Loucy (cell line): ENCODE results near the gene UNC13D.

Experiments used
- EZH2phosphoT487 ChIP-seq: fragments of 200-600 bp; IDR thresholded peaks from 2 replicates; pipeline ENCODE4 v1.6.1; 2018; ENCODE audit warnings: antibody characterized with exemption, mild to moderate bottlenecking, moderate library complexity, borderline replicate concordance
- TF ChIP-seq, protein P1 (sequence below): fragments of 200-600 bp; sonication (generic); conservative IDR thresholded peaks from 2 replicates; pipeline ENCODE4 v1.5.1; 2014; ENCODE audit warnings: mild to moderate bottlenecking, antibody characterized with exemption, low read length

DNA sequence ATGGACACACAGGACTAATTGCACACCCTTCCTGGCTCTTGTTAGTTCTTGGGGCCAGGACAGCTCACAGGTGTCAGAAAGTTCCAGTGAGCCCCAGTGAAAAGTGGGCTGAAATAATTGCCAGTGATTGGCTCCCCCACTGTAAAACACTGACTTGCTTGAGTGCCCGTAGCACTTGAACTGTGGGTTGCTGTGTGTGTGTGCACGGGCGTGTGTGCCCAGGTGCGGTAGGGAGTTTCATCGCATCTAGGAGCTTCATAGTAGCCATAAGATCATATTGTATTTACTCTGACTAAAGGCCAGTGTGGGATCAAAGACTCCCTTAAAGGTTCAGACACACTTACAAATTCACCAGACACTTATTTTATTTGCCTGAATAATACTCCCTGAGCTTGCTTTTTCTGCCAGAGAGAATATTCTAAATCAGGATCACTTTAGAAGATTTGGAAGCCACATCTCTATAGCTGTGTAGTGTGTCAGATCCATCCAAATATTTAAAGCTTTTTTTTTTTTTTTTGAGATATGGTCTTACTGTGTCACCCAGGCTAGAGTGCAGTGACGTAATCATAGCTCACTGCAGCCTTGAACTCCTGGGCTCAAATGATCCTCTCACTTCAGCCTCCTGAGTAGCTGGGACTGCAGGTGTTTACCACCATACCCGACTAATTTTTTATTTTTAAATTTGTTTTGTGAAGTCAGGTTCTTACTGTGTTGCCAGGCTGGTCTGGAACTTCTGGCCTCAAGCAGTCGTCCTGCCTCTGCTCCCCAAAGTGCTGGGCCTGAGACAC lies 48.2 kb downstream of the UNC13D start:
- TF ChIP-seq, protein P1, sequence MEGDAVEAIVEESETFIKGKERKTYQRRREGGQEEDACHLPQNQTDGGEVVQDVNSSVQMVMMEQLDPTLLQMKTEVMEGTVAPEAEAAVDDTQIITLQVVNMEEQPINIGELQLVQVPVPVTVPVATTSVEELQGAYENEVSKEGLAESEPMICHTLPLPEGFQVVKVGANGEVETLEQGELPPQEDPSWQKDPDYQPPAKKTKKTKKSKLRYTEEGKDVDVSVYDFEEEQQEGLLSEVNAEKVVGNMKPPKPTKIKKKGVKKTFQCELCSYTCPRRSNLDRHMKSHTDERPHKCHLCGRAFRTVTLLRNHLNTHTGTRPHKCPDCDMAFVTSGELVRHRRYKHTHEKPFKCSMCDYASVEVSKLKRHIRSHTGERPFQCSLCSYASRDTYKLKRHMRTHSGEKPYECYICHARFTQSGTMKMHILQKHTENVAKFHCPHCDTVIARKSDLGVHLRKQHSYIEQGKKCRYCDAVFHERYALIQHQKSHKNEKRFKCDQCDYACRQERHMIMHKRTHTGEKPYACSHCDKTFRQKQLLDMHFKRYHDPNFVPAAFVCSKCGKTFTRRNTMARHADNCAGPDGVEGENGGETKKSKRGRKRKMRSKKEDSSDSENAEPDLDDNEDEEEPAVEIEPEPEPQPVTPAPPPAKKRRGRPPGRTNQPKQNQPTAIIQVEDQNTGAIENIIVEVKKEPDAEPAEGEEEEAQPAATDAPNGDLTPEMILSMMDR: no peak
- no peak for TF ChIP-seq EZH2phosphoT487
